ENCODE results near the gene CNTN4.

CNTN4 gene

GRCh38 chr3:2623436-2623835 lies 524.8 kb downstream of the CNTN4 start:
- DNase-seq = no peak

- DNase-seq = no peak
These were observed 529.5 kb downstream of the CNTN4 start for GRCh38 chr3:2628117-2628516.

GRCh38 chr3:2635511-2635910 lies 536.8 kb downstream of the CNTN4 start:
- no peak for DNase-seq

- no peak for DNase-seq
These were observed 544.9 kb downstream of the CNTN4 start for GRCh38 chr3:2643606-2644005.

GRCh38 chr3:2645001-2645400 lies 546.3 kb downstream of the CNTN4 start:
- DNase-seq = no peak

- DNase-seq = no peak
These were observed 552.1 kb downstream of the CNTN4 start for GRCh38 chr3:2650746-2651145.

- DNase-seq = no peak
These were observed 553.7 kb downstream of the CNTN4 start for GRCh38 chr3:2652386-2652785.

GRCh38 chr3:2653706-2654105 lies 555.0 kb downstream of the CNTN4 start:
- no peak for DNase-seq

GRCh38 chr3:2655229-2655701 lies 556.6 kb downstream of the CNTN4 start:
- no peak for DNase-seq

GRCh38 chr3:2656806-2657777 lies 558.4 kb downstream of the CNTN4 start:
- no peak for DNase-seq

- DNase-seq = no peak
These were observed 559.3 kb downstream of the CNTN4 start for GRCh38 chr3:2657971-2658370.

GRCh38 chr3:2659896-2660295 lies 561.2 kb downstream of the CNTN4 start:
- DNase-seq = no peak

GRCh38 chr3:2661078-2661477 lies 562.4 kb downstream of the CNTN4 start:
- no peak for DNase-seq

- no peak for DNase-seq
These were observed 578.8 kb downstream of the CNTN4 start for GRCh38 chr3:2677501-2677900.

- no peak for DNase-seq
These were observed 581.6 kb downstream of the CNTN4 start for GRCh38 chr3:2680236-2680635.

- DNase-seq = no peak
These were observed 585.4 kb downstream of the CNTN4 start for GRCh38 chr3:2684046-2684445.

GRCh38 chr3:2686816-2687502 lies 588.3 kb downstream of the CNTN4 start:
- DNase-seq = no peak

GRCh38 chr3:2697589-2697988 lies 598.9 kb downstream of the CNTN4 start:
- DNase-seq = no peak

GRCh38 chr3:2701471-2701870 lies 602.8 kb downstream of the CNTN4 start:
- no peak for DNase-seq

- no peak for DNase-seq
These were observed 607.6 kb downstream of the CNTN4 start for GRCh38 chr3:2706144-2706835.

GRCh38 chr3:2706836-2707210 lies 608.2 kb downstream of the CNTN4 start:
- no peak for DNase-seq

GRCh38 chr3:2711081-2711480 lies 612.4 kb downstream of the CNTN4 start:
- DNase-seq = no peak

GRCh38 chr3:2713923-2714322 lies 615.3 kb downstream of the CNTN4 start:
- DNase-seq = peak; percentile 6 to 10

Data from Kasumi-1 (cell line).